HG02798 (cell line): ENCODE data around the gene PATL2.
"Not testable (repeated sequence)": the region's sequence is repeated elsewhere in the genome, so short reads cannot be mapped to it uniquely, and the experiment has no call there.

Experiments used
- ATAC-seq: cut with Tn5 transposase; IDR thresholded peaks from one replicate; pipeline ENCODE4 v1.9.1; 2021; ENCODE audit warnings: mild to moderate bottlenecking; ENCODE audit not compliant: unreplicated experiment, poor library complexity

Gene PATL2

DNA sequence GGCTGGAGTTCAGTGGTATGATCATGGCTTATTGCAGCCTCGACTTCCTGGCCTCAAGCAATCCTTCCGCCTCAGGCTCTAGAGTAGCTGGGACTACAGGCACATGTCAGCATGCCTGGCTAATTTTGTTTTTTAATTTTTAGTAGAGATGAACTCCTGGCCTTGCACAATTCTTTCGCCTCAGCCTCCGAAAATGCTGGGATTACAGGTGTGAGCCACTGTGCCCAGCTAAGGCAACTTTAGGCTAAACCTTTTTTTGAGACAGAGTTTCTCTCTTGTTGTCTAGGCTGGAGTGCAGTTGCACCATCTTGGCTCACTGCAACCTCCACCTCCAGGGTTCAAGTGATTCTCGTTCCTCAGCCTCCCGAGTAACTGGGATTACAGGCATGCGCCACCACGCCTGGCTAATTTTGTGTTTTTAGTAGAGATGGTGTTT lies 8.9 kb upstream of the PATL2 start:
- ATAC-seq: not testable (repeated sequence)

DNA sequence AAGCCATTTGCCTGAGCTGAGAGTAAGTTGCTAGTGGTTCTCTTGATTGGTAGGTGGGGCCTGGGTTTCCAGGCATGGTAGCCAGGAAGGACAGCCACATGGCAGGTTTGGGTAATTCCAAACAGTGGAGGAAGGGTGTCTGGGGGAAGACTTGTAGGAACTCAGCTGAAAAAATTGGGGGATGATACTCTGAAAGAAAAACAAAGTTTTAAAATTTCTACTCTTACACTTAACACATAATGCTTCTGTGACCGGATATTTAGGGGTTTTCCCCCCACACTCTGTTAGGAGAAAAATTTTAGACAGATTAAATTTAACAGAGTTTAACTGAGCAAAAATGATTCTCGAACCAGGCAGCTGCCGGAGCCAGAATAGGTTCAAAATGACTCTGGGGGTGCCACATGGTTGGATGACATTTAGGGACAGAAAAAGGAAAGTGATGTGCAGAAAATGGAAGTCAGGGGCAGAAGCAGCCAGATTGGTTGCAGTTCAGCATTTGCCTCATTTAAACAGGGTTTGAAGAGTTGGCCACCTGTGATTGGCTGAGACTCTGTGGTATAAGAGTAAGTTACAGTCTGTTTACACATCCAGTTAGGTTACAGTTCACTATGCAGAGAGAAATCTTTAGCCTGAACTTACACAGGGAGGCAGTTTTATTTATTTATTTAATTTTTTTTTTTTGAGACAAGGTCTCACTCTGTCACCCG lies 8.3 kb upstream of the PATL2 start:
- ATAC-seq: peak; percentile 68

DNA sequence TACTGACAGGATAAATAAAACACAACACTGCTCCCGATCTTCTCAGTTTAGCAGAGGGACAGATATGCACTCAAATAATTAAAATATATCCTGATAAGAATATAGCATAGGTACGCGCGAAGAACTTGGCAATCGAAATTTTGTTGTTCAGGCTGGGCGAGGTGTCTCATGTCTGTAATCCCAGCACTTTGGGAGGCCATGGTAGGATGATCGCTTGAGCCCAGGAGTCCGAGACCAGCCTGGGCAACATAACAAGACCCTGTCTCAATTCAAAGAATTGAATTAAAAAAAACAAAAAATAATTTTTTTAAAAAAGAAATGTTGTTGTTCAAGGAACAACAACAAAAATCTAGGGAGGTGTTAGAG lies 7.8 kb upstream of the PATL2 start:
- peak; percentile 3 for ATAC-seq

DNA sequence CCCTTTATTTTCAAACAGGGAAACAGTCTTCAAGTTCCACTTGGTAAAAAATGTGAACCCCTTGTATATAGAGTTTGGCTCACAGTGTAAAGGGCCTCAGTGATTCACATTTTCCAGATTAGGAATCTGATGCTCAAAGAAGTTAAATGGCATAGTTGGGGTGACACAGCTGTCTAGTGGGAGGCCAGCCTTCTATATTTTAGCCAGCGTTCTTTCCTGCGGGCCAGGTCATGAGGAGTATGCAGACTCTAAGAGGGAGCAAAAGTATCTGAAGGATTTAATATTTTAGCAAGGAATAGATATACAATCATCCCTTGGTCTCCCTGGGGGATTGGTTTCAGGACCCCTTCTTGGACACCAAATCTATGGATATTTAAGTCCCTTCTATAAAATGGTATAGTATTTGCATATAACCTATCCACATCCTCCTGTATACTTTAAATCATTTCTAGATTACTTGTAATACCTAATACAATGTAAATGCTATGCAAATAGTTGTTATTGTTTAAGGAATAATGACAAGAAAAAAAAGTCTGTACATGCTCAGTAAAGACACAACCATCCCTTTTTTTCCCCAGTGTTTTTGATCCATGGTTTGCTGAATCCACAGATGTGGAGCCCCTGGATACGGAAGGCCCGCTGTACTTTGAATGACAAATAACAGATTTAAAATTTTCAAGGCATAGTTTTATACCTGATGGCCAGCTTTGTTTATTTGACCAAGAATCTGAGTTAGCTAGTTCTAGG lies 7.2 kb upstream of the PATL2 start:
- ATAC-seq: no peak

DNA sequence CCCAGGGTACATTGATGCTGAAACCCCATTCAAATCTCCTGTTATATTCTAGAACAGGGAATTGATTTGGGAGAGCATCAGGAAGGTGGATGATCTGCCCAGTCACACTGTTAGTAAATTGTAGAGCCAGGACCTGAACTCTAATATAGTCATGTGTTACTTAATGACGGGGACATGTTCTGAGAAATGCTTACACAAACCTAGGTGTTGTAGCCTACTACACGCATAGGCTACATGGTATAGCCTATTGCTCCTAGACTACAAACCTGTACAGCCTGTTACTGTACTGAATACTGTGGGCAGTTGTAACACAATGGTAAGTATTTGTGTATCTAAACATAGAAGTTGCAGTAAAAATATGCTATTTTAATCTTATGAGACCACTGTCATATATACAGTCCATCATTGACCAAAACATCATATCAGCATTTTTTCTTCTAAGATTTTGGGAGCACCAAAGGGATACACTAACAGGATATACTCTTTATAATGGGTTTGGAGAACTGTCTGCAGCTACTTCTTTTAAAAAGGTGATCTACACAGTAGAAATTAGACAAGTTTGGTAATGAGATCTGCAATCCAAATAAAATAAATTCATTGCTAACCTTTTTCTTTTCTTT lies 6.0 kb upstream of the PATL2 start:
- no peak for ATAC-seq

DNA sequence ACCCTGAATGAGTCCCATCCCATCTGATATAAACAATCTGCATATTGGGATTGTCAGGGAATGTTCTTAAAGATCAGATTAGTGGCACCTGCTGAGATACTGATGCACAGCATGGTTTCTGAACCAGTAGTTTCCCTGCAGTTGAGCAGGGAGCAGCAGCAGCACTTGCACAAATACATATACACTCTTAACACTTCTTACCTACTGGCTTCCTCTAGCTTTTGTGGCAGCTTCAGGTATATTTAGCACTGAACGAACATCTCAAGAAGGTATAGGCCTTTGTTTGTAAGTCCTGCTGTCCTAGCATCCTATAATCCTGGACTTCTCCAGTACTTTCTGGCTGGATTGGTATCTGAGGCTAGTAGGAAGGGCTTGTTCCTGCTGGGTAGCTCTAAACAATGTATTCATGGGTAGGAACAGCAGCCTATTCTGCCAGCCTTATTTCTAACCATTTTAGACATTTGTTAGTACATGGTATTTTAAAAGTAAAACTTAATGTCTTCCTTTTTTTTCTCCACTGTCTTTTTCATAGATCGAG lies 4.7 kb upstream of the PATL2 start:
- no peak for ATAC-seq

DNA sequence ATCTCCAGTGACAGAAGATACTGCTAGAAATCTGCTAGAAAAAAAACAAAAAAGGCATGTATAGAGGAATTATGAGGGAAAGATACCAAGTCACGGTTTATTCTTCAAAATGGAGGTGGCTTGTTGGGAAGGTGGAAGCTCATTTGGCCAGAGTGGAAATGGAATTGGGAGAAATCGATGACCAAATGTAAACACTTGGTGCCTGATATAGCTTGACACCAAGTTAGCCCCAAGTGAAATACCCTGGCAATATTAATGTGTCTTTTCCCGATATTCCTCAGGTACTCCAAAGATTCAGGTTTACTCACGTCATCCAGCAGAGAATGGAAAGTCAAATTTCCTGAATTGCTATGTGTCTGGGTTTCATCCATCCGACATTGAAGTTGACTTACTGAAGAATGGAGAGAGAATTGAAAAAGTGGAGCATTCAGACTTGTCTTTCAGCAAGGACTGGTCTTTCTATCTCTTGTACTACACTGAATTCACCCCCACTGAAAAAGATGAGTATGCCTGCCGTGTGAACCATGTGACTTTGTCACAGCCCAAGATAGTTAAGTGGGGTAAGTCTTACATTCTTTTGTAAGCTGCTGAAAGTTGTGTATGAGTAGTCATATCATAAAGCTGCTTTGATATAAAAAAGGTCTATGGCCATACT lies 4.1 kb upstream of the PATL2 start:
- ATAC-seq: no peak

DNA sequence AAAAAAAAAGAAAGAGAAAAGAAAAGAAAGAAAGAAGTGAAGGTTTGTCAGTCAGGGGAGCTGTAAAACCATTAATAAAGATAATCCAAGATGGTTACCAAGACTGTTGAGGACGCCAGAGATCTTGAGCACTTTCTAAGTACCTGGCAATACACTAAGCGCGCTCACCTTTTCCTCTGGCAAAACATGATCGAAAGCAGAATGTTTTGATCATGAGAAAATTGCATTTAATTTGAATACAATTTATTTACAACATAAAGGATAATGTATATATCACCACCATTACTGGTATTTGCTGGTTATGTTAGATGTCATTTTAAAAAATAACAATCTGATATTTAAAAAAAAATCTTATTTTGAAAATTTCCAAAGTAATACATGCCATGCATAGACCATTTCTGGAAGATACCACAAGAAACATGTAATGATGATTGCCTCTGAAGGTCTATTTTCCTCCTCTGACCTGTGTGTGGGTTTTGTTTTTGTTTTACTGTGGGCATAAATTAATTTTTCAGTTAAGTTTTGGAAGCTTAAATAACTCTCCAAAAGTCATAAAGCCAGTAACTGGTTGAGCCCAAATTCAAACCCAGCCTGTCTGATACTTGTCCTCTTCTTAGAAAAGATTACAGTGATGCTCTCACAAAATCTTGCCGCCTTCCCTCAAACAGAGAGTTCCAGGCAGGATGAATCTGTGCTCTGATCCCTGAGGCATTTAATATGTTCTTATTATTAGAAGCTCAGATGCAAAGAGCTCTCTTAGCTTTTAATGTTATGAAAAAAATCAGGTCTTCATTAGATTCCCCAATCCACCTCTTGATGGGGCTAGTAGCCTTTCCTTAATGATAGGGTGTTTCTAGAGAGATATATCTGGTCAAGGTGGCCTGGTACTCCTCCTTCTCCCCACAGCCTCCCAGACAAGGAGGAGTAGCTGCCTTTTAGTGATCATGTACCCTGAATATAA lies 2.2 kb upstream of the PATL2 start:
- no peak for ATAC-seq

DNA sequence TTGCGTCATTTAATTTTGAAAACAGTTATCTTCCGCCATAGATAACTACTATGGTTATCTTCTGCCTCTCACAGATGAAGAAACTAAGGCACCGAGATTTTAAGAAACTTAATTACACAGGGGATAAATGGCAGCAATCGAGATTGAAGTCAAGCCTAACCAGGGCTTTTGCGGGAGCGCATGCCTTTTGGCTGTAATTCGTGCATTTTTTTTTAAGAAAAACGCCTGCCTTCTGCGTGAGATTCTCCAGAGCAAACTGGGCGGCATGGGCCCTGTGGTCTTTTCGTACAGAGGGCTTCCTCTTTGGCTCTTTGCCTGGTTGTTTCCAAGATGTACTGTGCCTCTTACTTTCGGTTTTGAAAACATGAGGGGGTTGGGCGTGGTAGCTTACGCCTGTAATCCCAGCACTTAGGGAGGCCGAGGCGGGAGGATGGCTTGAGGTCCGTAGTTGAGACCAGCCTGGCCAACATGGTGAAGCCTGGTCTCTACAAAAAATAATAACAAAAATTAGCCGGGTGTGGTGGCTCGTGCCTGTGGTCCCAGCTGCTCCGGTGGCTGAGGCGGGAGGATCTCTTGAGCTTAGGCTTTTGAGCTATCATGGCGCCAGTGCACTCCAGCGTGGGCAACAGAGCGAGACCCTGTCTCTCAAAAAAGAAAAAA lies 1.4 kb upstream of the PATL2 start:
- no peak for ATAC-seq

DNA sequence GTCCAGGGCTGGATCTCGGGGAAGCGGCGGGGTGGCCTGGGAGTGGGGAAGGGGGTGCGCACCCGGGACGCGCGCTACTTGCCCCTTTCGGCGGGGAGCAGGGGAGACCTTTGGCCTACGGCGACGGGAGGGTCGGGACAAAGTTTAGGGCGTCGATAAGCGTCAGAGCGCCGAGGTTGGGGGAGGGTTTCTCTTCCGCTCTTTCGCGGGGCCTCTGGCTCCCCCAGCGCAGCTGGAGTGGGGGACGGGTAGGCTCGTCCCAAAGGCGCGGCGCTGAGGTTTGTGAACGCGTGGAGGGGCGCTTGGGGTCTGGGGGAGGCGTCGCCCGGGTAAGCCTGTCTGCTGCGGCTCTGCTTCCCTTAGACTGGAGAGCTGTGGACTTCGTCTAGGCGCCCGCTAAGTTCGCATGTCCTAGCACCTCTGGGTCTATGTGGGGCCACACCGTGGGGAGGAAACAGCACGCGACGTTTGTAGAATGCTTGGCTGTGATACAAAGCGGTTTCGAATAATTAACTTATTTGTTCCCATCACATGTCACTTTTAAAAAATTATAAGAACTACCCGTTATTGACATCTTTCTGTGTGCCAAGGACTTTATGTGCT lies 721 bp upstream of the PATL2 start:
- ATAC-seq: peak; percentile 27

DNA sequence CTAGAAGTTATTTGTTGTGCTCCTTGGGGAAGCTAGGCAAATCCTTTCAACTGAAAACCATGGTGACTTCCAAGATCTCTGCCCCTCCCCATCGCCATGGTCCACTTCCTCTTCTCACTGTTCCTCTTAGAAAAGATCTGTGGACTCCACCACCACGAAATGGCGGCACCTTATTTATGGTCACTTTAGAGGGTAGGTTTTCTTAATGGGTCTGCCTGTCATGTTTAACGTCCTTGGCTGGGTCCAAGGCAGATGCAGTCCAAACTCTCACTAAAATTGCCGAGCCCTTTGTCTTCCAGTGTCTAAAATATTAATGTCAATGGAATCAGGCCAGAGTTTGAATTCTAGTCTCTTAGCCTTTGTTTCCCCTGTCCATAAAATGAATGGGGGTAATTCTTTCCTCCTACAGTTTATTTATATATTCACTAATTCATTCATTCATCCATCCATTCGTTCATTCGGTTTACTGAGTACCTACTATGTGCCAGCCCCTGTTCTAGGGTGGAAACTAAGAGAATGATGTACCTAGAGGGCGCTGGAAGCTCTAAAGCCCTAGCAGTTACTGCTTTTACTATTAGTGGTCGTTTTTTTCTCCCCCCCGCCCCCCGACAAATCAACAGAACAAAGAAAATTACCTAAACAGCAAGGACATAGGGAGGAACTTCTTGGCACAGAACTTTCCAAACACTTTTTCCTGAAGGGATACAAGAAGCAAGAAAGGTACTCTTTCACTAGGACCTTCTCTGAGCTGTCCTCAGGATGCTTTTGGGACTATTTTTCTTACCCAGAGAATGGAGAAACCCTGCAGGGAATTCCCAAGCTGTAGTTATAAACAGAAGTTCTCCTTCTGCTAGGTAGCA lies 657 bp downstream of the PATL2 start:
- ATAC-seq: no peak

DNA sequence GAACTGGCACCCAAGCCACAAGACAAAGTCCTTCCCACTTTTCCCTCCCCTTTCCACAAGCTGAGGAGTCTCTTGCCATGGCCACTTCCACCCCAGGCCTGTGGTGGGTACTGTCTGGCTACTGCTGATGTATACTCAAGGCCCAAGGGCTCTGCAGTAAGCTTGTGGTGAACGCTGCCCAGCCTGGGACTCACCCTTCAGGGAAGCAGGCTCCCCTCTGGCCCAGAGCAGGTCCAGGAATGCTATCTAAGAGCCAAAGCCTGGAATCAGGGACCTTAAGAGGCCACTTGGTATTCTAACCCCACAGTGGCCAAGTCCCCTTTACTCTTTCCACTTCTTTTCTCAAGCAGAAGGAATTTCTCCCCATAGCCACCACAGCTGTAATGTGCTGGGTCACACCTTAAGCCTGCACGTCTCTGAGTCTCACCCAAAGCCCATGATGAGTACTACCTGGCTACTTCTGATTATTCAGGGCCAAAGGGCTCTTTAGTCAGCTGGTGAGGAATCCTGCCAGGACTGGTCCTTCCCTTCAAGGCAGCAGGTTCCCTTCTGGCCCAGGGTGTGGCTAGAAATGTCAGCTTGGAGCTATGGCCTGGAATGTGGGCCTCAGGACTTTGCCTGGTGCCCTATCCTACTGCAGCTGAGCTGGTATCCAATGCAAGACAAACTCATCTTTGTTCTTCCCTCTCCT lies 4.0 kb downstream of the PATL2 start:
- ATAC-seq: no peak

DNA sequence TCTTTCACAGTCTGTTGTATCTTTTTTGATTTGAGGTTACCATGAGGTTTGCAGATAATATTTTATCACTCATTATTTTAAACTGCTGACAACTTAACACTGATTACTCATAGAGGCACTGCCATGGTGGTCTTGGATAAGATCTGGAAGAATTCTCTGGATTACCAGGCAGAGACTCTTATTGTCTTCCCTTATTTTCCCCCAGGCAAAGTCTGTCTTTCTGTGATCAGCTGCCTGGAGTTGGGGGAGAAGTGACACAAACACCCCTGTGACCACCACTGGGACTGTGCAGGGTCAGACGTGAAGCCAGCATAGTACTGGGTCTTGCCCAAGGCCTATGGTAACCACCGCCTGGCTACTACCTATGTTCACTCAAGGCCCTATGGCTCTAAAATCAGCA lies 4.7 kb downstream of the PATL2 start:
- no peak for ATAC-seq

DNA sequence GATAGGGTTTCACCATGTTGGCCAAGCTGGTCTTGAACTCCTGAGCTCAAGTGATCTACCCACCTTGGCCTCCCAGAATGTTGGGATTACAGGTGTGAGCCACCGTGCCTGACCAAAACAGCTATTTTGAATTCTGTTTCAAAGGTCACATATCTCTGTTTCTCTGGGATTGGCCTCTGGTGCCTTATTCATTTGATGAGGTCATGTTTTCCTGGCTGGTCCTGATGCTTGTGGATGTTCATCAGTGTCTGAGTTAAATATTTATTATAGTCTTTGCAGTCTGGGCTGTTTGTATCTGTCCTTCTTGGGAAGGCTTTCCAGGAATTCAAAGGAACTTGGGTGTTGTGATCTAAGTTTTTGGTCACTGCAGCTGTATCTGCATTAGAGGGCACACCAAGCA lies 5.1 kb downstream of the PATL2 start:
- no peak for ATAC-seq

DNA sequence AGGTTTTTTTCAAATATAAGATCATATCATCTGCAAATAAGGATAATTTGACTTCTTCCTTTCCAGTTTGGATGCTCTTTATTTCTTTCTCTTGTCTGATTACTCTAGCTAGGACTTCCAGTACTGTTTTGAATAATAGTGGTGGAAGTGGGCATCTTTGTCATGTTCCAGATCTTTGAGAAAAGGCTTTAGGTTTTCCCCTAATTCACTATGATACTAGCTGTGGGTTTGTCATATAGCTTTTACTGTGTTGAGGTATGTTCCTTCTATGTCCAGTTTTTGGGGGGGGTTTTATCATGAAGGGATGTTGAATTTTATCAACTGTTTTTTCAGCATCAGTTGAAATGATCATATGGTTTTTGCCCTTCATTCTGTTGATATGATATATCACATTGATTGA lies 10.4 kb downstream of the PATL2 start:
- not testable (repeated sequence) for ATAC-seq

DNA sequence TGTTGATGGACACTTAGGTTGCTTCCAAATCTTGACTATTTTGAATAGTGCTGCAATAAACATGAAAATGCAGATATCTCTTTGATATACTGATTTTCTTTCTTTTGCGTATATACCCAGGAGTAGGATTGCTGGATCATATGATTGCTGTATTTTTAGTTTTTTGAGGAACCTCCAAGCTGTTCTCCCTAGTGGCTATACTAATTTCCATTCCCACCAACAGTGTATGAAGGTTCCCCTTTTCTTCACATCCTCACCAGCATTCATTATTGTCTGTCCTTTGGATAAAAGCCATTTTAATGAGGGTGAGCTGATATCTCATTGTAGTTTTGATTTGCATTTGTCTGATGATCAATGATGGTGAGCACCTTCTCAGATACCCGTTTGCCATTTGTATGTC lies 12.5 kb downstream of the PATL2 start:
- no peak for ATAC-seq

DNA sequence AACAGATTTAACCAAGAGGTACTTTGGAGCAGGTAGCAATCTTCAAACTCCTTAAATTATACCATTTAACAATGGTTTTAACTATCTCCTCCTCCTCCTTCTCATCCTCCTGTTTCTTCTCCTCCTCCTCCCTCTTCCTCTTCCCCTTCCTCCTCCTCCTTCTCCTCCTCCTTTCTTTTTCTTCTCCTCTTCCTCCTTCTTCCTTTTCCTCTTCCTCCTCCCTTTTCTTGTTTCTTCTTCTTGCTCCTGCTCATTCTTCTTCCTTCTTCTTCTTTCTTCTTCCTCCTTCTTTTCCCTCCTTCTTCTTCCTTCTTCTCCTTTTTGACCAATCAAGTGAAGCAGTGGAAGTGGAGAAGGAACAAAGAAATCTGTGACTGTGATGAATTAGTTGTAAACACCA lies 14.1 kb downstream of the PATL2 start:
- no peak for ATAC-seq
